Amniotic stem cell (primary cell): ENCODE data around the gene SCUBE3.

Experiments used
- DNase-seq: peaks from one replicate; lab custom pipeline; 2025; lab: John Stamatoyannopoulos, UW

The SCUBE3 gene

GRCh38 chr6:35213298-35213791 is 411 bp upstream of the SCUBE3 start:
- no peak for DNase-seq

DNA sequence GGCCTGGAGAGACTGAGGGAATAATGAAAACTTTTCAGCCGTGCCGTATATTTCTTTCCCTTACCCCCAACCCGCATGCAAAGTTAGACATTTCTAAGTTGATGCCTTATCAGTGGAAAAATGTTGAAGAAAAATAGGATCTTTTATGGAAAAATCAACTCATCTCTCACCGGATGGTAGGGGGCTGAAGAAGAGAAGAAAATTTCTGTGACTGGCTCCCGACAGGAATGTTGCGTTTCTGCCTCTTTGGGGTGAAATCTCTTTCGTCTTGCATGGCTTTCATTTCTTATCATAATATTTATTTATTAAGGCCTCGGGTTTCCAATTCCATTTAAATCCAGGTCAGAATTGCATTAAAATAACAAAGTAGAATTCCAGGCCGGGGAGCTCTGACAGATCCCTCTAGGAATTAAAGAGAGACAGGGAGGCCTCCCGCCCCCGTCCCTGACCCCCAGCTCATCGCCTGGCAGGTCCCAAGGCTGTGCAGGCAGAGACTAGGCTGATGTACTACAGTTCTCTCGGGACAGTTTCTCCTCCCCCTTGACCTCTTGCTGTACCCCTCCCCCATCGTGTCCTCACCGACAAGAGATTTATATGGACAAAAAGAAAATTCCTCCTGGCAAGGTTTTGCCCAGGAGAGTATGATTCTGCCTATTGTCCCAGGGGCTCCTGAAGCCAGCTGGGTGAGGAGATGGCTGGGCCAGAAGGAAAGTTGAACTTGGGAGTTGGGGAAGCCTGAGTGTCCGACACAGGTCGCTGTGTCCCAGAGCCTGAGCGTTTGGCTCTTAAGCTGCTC is 1.3 kb downstream of the SCUBE3 start:
- DNase-seq: no peak

- no peak for DNase-seq
Observed at GRCh38 chr6:35215665-35216411, 2.1 kb downstream of the SCUBE3 start.

GRCh38 chr6:35216412-35216732 is 2.6 kb downstream of the SCUBE3 start:
- no peak for DNase-seq

- DNase-seq: no peak
Observed at GRCh38 chr6:35216851-35217811, 3.4 kb downstream of the SCUBE3 start.

DNA sequence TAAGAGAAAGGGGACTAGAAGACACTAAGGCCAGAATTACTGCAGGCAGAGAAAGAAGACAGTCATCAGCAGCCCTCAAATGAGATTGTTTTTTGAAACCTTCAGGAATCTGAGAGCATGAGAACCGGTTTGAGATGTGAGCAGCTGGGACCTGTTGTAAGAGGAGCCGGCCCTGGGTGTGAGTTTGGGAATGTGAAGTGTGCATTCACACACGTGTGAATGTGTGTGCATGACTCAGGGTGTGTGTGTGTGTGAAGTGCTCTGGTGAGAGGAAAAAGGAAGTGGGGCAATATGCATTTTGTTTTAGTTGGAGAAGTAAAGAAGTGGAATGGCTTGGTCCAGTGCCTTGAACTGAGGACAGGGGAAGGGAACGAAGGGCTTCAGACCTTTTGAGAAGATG is 4.3 kb downstream of the SCUBE3 start:
- DNase-seq: no peak

DNA sequence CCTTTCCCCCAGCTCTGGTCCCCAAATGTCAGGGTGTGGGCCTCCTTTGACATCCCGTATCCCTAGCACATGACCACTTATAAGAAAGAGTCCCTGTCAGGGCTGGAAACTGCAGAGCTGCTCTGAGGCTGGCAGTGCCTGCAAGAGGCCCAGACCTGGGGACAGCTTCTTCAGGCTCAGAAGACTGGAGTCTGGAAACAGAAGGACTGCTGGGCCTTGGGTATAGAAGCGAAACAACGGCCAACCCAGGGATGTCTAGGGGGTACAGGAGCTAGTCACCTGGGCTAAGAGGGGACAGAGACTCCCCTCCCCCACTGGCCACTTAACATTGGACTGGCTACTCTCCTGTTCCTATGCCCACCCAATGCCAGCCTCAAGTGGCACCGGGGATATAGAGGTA is 4.7 kb downstream of the SCUBE3 start:
- no peak for DNase-seq

- DNase-seq: no peak
Observed at GRCh38 chr6:35219683-35220326, 6.0 kb downstream of the SCUBE3 start.

DNA sequence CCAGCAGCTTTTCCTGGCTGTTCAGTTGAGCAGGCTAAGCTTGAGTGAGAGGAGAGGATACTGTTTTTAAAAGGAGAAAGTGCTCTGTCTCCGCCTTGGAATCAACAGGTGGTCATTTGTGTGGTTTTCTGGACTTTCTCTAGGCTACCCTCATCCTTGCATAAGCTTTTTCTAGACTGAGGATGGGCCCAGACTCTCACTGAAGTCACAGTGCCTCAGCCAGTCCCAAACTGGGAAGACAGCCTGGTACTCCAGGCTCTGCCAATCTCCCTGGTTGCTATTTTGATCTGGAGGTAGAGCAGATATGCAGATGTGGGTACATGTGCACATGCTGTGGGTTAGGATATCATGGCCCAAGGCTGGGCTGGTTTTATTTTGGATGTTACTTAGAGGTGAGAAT is 7.0 kb downstream of the SCUBE3 start:
- DNase-seq: no peak

GRCh38 chr6:35223396-35223795 is 9.6 kb downstream of the SCUBE3 start:
- DNase-seq: no peak

DNA sequence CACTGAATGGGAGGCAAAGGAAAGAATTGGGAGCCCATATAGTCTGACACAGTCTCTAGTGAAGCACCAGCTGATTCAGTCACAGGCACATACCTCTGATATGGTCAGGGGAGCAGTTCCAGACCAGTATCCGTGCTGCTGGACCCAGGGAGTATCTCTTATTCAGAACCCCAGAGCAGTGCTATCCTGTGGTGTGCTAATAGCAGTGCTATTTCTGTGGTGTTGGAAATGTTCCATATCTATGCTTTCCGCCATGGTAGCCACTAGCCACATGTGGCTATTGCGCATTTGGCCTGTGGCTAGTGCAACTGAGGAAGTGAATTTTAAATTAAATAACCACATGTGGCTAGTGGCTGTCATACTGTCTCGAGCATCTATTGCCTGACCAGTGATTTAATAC is 11.0 kb downstream of the SCUBE3 start:
- DNase-seq: no peak

GRCh38 chr6:35228481-35228880 is 14.7 kb downstream of the SCUBE3 start:
- no peak for DNase-seq

DNA sequence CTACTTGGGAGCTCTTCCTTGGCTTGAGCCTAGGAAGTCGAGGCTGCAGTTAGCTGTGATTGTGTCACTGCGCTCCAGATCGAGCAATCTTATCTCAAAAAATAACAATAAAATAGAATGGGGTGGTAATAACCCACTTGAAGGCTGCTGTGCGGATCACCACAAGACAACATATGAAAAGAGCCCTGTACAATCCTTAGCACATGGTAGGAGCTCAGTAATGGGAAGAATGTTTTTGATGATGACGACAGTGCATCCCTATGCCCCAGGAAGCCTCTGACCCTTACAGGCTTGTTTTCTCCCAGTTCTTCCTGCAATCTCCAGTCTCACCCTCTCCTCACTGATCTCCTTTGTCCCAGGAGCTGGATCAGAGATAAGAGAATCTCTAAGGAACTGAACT is 15.5 kb downstream of the SCUBE3 start:
- DNase-seq: no peak

DNA sequence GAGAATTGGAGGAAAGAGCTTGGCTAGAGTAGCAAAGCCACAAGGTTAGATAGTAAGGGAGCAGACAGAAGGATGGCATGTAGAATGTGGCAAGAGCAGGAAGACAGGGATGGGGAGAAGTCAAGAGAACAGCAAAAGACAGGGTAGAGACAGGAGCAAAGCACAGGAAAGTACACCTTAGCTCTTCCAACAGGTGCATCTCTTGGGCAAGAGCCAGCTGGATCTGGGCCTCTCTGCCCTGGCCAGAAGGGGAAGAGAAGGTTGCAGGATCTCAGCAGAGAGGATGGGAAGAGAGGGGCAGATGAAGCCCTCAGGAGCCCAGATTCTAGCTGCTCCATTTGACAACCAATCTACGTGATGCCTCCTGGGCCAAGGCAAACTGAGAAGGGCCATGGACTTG is 16.7 kb downstream of the SCUBE3 start:
- DNase-seq: no peak

DNA sequence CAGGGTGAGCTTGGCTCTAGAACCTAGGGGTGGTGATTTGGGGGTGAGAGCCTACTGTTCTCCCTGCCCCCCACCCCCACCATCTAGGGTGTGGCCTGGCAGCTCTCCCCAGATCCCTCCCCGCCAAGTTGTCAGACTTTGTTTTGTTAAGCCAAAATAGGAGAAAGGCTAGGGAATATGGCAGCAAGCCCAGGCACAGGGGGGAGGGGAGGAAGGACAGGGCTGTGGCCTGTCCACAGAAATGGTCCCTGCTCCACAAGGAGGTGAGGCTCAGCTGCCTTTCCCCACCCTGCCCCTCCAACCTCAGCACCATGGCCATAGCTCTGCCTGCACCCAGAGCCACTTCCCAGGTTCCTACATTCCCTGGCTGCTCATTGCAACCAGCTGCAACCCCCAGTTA is 17.2 kb downstream of the SCUBE3 start:
- DNase-seq: no peak

- DNase-seq: no peak
Observed at GRCh38 chr6:35231563-35231962, 17.8 kb downstream of the SCUBE3 start.

DNA sequence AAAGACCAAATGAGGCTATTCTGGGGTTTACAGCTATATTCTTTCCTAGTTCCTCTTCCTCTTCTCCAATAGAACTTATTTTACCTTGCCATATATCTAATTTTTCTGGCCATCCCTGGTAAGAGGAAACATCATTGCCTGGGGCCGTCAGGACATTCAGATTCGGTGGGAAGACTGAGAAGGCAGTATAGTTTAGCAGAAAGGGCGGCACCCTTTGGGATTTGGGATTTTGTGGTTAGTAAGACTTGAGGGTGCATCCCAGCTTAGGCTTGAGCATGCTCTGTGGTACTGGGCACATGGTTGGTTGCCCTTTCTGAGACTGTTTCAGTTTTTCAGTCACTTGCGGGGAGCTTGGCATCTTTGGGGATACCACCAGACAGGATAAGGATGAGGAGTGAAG is 21.1 kb downstream of the SCUBE3 start:
- no peak for DNase-seq

GRCh38 chr6:35236223-35236622 is 22.5 kb downstream of the SCUBE3 start:
- no peak for DNase-seq

DNA sequence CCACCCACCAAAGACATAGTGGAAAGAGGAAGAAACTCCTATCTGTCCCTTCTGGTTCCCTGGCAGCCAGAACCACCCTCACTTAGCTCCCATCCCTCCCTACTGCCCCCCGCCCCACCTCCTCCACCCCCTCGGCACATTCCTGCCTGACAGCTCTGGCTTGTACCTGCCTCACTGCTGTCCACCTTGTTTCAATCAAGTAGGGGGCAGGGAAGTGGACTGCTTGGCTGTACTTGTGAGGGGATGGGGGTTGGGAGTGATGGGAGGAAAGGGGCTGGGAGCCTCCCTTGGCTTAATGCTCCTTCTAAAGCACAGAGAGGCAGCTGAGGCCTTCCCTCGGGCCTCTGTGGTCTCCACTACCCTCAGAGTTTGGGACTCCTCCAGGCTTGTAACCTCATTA is 23.7 kb downstream of the SCUBE3 start:
- no peak for DNase-seq

DNA sequence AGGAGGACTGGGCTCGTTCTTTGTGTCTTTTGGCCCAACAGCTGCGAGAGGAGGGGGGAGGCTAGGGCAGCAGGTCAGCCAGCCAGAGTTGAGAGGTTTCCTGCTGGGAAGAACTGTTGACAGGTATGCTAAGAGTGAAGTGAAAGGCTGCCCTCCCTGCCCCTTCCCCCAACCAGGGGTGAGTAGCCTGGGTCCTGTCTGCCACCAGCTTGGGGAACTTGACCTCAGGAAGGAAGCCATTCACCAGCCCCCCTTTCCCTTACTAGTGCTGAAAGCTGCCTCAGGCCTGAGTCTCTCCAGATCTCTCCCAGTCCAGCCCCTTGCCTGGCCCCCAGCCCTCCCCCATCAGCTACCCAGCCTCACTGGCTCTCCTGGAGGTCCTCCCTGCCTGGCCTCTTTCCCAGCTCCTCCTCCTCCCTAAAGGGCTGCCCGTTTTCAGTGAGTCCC is 25.1 kb downstream of the SCUBE3 start:
- no peak for DNase-seq

GRCh38 chr6:35239581-35239980 is 25.8 kb downstream of the SCUBE3 start:
- no peak for DNase-seq
